ENCODE measurements around the gene NPM3. TPM values are rescaled to one million over a fixed set of nuclear protein-coding genes. Genes with fewer than 3 reads are reported as not detected.

NPM3 gene
- total RNA-seq, 1 experiment from 2014 or later = 117 TPM

- H3K9me3 ChIP-seq (ENCODE audit: low read length) = no peaks in the 10 kb centered on the region
- H3K9me2 ChIP-seq (replicated peaks; ENCODE audit: low read length) = no peaks in the 10 kb centered on the region
- intact Hi-C loops (cut with micrococcal nuclease) = no loop called here
- no peak overlapping the region for H3K4me2 ChIP-seq (ENCODE audit: low read length)
- no TSS peak for BruUV-seq (replicated peaks)
- no peaks in the 10 kb centered on the region for H3K27me3 ChIP-seq (ENCODE audit: low read length)
- no peaks in the 10 kb centered on the region for H3F3A ChIP-seq (ENCODE audit: low read length, unreplicated experiment)
- no peak for DNase-seq
- no peak overlapping the region for H3K27ac ChIP-seq (ENCODE audit: low read length)
- no peak overlapping the region for H2AFZ ChIP-seq (ENCODE audit: low read length)
- no peaks in the 10 kb centered on the region for H3K36me3 ChIP-seq (ENCODE audit: low read depth, low read length)
- ChIA-PET POLR2A (ENCODE audit: unreplicated experiment) (interaction anchor here (0.6 kb wide), 1 partner anchor 33 kb away, joined by 3 read pairs; no protein-coding TSS in a partner anchor), CTCF (no interaction called here)
- TF ChIP-seq EZH2 (IDR thresholded peaks at IDR 0.05; ENCODE audit: low read length, unreplicated experiment) (no peak), EZH2phosphoT487 (IDR thresholded peaks at IDR 0.05; ENCODE audit: borderline replicate concordance, low read length) (no peak), CTCF (conservative IDR thresholded peaks at IDR 0.05; ENCODE audit: low read depth, low read length) (no peak)
- no peaks in the 10 kb centered on the region for H3K4me1 ChIP-seq (ENCODE audit: insufficient read depth, low read length)
- no peaks in the 10 kb centered on the region for H3K79me2 ChIP-seq (ENCODE audit: low read length)
- no peak overlapping the region for H3K4me3 ChIP-seq (ENCODE audit: low read length)
- ATAC-seq = no peak
- H3K9ac ChIP-seq (ENCODE audit: low read length) = no peak overlapping the region
- no peaks in the 10 kb centered on the region for H4K20me1 ChIP-seq (ENCODE audit: low read length)
Measured at GRCh38 chr10:101766753-101767599, 16.3 kb downstream of the NPM3 start.

GRCh38 chr10:101766306-101766705 is 16.9 kb downstream of the NPM3 start:
- H3K9me3 ChIP-seq (ENCODE audit: low read length) = no peaks in the 10 kb centered on the region
- H2AFZ ChIP-seq (ENCODE audit: low read length) = no peak overlapping the region
- intact Hi-C loops (cut with micrococcal nuclease) = no loop called here
- H3K4me3 ChIP-seq (ENCODE audit: low read length) = no peak overlapping the region
- H3K4me2 ChIP-seq (ENCODE audit: low read length) = no peak overlapping the region
- no peaks in the 10 kb centered on the region for H3K9me2 ChIP-seq (replicated peaks; ENCODE audit: low read length)
- H3K27me3 ChIP-seq (ENCODE audit: low read length) = no peaks in the 10 kb centered on the region
- no TSS peak for BruUV-seq (replicated peaks)
- no peaks in the 10 kb centered on the region for H3F3A ChIP-seq (ENCODE audit: low read length, unreplicated experiment)
- POLR2A ChIA-PET (ENCODE audit: unreplicated experiment) = no interaction called here
- no peak overlapping the region for H3K9ac ChIP-seq (ENCODE audit: low read length)
- CTCF ChIA-PET = no interaction called here
- TF ChIP-seq EZH2phosphoT487 (IDR thresholded peaks at IDR 0.05; ENCODE audit: borderline replicate concordance, low read length) (no peak), EZH2 (IDR thresholded peaks at IDR 0.05; ENCODE audit: low read length, unreplicated experiment) (no peak), CTCF (conservative IDR thresholded peaks at IDR 0.05; ENCODE audit: low read depth, low read length) (no peak)
- H4K20me1 ChIP-seq (ENCODE audit: low read length) = no peaks in the 10 kb centered on the region
- H3K79me2 ChIP-seq (ENCODE audit: low read length) = no peaks in the 10 kb centered on the region
- ATAC-seq (no peak), DNase-seq (no peak)
- no peaks in the 10 kb centered on the region for H3K4me1 ChIP-seq (ENCODE audit: insufficient read depth, low read length)
- no peaks in the 10 kb centered on the region for H3K36me3 ChIP-seq (ENCODE audit: low read depth, low read length)
- no peak overlapping the region for H3K27ac ChIP-seq (ENCODE audit: low read length)
